SHP77 (cell line): Measurements from ENCODE around the gene FATE1.
"Not testable (repeated sequence)": the region's sequence is repeated elsewhere in the genome, so short reads cannot be mapped to it uniquely, and the experiment has no call there.

ENCODE experiments used
- DNase-seq, 2 experiments: peaks; one replicate each; lab custom pipeline; 2025; lab: John Stamatoyannopoulos, UW

Gene FATE1

DNA sequence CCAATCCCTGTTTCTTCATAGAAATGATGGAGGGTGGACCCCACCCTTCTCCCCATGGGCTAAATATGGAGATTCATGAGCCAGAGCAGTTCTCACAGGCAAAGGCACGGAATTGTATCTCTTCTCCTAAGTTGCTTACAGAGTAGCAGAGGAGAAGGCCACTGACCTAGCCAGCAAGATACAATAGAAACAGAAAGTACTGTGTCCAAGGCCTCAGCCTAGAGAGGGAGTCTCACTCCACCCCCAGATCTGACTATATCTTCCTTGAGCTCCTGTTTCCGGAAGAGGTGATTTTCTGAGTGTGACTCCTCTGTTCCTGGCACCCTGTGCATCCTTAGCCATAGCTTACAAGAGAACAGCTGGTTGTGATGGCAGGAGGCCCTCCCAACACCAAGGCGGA, at the start of gene FATE1:
Gene FATE1, plus strand, starts transcription at position 284 of the 400 bp plus-strand sequence. Its CDS starts 85 bp downstream, at position 369.
- DNase-seq: no peak

DNA sequence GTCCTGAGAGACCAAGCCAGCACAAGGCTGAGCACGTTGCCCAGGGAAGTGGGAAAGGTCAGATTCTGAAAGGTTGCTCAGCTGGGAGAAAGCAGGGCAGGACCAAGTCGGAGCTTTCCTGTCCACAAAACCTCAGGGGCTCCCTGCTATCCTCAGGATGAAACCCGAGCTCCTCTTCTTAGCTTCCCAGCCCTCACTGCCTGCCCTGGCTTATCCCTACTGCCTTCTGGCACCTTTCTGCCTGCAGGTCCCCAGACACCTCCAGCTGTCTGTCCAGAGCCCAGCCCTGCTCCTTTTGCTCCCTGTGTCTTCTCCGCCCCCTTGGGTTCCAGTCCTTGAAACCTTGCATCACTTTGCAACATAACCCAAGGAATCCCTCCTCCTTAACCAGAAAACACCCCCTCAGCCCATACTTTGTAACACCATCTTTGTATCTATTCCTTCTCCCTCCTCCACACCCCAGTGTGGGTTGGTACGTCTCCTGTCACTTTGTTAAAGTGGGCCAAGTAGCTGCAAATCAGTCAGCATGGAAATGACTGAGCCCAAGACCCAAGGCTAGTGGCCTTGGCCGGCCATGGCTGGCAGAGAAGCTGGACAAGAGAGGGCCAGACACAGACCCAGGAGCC, 40.6 kb upstream of the FATE1 start:
- DNase-seq: no peak

GRCh38 chrX:151676196-151676595, 39.6 kb upstream of the FATE1 start:
- DNase-seq: no peak

- DNase-seq: no peak
These were observed 35.9 kb upstream of the FATE1 start for GRCh38 chrX:151679798-151680402.

GRCh38 chrX:151680805-151681204, 35.0 kb upstream of the FATE1 start:
- DNase-seq: peak in 1 of 2 experiments; percentile 29

DNA sequence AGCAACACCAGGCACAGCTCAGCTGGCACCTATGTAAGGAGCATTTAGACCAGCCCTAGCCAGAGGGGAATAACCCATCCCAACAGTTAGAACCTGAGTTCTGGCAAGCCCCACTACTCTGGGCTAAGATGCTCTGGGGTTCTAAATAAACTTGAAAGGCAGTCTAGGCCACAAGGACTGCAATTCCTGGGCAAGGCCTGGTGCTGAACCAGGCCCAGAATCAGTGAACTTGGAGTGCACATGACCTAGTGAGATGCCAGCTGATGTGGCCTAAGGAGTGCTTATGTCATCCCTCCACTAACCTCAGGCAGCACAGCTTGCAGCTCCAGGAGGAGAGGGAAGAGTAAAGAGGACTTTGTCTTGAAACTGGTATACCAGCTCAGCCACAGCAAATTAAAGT, 28.2 kb upstream of the FATE1 start:
- no peak for DNase-seq

GRCh38 chrX:151688695-151689094, 27.1 kb upstream of the FATE1 start:
- no peak for DNase-seq

DNA sequence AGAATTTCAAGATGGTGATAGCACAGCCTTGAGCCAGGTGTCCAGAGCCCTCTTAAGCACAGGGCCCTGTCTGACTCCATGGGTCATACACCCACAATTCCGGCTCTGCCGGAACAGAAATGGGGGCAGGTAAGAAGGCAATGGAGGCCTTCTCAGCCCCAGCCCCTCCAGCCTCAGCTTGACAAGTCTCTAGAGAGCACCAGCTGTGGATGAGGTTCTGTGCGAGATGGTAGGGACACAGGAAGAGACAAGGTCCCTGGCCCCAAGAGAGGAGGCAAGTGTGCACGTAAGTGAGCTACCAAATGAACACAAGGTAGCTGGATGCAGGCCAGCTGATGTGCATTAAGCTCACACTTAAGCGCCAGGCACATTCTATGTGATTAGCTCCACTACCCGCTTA, 23.0 kb upstream of the FATE1 start:
- no peak for DNase-seq

- no peak for DNase-seq
These were observed 21.7 kb upstream of the FATE1 start for GRCh38 chrX:151694121-151694520.

DNA sequence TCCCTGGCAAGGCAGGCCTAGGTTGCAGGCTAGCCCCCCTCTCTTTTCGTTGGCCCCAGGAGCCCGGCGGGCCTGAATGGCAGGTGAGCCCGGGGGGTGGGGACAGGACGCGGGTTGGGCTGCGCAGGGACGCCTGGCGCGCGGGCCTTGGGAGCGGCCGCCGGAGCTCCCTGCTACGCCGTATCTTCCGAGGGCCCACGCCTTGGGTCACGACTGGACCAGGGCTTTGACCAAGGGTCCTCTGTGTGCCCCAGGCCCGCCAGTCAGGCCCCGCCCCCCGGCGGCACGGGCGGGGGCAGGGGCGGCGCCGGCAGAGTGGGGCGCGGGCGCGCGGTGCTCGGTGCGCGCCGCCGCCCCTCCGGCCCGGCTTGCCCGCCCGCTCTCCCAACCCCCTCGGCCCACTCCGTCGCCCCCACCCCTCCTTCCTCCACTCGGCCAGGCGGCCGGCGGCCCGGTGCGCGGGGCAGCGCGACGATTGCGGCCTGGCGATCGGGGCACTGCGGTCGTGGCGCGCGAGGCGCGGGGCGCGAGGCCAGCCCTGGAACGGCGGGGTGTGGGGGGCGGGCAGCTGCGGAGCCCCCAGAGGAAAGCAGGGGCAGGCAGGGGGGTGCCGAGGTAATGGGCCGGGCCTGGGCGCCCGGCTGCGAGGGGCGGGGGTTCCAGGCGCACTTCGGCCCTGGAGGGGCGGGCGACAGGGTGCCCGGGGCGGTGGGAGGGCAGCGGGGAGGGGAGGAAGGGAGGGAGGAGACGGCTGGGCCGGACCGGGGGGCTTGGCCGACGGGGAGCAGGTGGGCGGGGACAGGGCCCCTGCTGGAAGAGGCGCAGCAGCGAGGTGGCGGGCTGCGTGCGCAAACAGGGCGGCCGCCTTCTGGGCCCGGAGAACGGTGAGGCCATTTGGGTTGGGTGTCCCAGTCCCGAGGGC, 20.9 kb upstream of the FATE1 start, which contains the start of gene PRRG3:
Gene PRRG3, plus strand, starts transcription at position 798 of the 922 bp plus-strand sequence. CDS start 3,357 bp downstream, outside the sequence.
- no peak for DNase-seq

DNA sequence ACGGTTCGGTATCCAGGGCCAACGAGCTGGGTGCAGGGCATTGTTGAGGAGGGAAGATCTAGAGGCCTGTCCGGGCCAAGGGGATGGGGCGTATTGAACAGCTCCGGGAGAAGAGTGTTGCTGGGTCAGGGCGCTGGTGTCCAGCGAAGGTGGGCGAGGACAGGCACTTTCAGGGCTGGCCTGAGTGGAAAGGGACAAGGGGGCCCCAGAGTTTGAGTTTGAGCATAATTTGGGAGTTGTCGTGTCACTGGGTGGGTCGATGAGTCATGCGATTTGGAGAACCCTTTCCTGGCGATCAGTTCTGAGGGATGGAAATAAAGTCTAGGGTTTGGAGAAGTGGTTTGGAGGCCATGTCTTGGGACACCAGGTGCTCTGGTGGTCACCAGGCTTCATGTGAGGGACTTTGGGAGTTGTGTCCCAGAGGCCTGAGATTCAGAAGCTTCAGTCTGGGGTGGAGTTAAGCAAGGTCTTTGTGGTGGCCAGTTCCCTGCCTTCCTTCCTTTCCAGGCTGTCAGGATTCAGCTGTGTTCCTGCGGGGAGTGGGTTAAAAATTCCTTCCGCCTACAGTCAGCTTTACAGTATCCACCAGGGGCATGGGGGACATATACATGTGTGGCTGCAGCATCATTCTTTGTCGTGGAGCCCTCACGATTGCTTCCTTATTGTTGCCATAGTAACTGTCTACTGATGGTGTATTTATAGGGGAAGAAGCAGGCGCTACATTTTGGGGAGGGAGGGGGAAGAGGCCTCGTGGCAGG, 20.1 kb upstream of the FATE1 start:
- no peak for DNase-seq

DNA sequence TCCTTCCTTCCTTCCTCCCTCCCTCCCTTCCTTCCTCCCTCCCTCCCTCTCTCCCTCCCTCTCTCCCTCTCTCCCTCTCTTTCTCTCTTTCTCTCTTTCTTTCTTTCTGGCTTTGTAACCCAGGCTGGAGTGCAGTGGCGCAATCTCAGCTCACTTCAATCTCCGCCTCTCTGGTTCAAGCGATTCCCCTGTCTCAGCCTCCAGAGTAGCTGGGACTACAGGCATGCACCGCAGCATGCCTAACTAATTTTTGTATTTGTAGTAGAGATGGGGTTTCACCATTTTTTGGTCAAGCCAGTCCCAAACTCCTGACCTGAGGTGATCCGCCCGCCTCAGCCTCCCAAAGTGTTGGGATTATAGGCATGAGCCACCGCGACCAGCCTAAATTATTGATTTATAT, 18.8 kb upstream of the FATE1 start:
- DNase-seq: not testable (repeated sequence)

DNA sequence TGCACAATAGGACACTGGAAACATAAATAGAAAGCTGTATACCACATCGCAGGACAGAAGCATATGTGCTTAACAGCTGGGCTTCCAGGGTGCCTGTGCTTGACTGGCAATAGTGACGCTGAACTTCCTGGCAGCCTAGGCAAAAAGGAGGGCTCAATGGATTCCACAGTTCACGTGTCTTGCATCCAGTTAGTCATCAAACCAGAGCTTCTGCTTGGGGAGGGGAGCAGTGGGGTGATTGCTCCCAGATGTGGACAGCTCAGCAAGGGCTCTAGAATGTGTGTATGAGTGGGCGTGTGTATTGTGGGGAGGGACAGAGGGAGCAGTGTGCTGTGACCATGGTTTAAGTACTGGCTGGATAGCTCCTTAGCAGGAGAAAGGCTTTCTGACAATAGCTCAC, 18.3 kb upstream of the FATE1 start:
- DNase-seq: no peak

DNA sequence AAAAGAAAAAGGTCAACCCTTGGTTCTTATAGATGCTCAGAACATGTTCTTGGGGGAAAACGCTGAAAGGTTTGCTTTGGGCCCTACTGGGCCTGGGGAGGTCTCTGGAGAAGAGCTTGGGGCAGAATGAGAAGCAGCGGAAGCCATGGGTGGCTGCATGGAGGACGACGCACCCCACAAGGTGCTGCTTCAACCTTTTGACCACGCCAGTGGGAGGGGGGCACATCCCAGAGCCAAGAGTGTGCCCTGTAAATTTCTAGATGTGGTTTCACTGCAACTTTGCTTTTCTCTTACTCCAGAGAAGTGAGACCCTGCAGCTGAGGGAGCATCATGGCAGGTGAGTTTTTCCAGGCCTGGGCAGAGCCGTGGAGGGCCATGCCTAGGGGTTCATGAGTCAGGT, 17.4 kb upstream of the FATE1 start:
- no peak for DNase-seq

GRCh38 chrX:151699746-151700145, 16.1 kb upstream of the FATE1 start:
- DNase-seq: no peak

DNA sequence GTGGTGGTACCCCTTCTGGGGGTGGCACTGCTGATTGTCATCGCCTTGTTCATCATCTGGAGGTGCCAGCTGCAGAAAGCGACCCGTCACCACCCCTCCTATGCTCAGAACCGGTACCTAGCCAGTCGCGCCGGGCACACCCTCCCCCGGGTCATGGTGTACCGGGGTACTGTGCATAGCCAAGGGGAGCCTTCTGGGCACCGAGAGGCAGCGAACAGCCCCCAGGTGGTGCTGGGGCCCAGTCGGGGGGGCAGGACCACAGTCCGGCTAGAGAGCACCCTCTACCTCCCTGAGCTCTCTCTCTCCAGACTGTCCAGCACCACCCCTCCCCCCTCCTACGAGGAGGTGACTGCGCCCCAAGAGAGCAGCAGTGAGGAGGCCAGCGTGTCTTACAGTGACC, 15.3 kb upstream of the FATE1 start:
- DNase-seq: no peak

DNA sequence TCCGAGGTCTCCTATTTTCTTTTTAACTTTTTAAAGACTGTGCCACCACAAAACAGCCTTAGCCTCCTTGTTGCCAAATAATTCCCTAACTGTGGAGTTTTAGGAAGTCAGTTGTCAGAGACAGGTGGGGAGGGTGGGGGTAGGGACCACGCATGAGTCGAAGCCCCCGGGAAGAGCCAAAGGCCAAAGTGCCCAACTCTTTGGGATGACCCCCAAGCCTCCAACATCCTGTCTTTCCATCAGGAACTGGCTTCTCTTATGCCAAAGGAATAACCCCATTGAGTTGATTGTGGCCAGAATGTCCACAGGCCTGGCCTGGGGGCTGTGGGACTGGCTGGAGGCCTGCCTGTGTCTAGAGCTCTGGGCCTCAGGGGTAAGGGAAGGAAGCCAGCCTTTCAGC, 14.8 kb upstream of the FATE1 start:
- no peak for DNase-seq

- DNase-seq: no peak
These were observed 14.3 kb upstream of the FATE1 start for GRCh38 chrX:151701531-151701930.

- DNase-seq: no peak
These were observed 13.7 kb upstream of the FATE1 start for GRCh38 chrX:151702026-151702714.

GRCh38 chrX:151702741-151703340, 13.0 kb upstream of the FATE1 start:
- no peak for DNase-seq

DNA sequence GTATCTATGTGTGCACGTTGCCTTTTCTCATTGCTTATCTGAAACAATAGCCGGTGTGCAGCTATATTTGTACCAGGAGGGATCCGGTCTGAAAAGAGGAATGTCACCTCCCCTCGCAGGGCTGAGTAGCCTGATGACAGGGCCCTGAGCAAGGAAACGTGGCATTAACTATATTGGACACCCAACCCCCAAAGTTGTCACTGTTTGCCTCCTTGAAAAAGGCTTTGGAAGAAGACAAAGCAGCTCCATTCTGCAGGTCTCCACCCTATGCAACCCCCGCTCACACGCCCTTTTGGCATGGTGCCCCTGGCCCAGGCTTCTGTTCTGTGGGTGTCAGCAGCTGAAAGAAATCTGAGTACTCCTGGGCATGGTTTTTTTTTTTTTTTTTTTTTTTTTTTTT, 12.3 kb upstream of the FATE1 start:
- DNase-seq: no peak
